ENCODE results near the gene CDC42BPA. TPM values are rescaled to one million over a fixed set of nuclear protein-coding genes. Genes with fewer than 3 reads are reported as not detected.
A peak's percentile ranks its signal among the peaks of the same experiment; 100 is the strongest.

The CDC42BPA gene
- total and polyA plus RNA-seq, 9 of the 15 experiments (the other 6 are each of a cell fraction or from before 2014, with no cell fraction given): 8.0 to 77.5 (median 52.1) TPM

- Histone ChIP-seq H3K36me3 (ENCODE audit: control insufficient read depth, insufficient read depth, low read length) (no peaks in the 10 kb centered on the region), H4K20me1 (replicated peaks; ENCODE audit: control insufficient read depth, insufficient read depth, low read length) (no peaks in the 10 kb centered on the region), H3K27ac (ENCODE audit: extremely low read depth, low read depth, low read length) (no peak overlapping the region), H3K79me2 (ENCODE audit: control insufficient read depth, insufficient read depth, low read length) (no peaks in the 10 kb centered on the region), H3K4me2 (ENCODE audit: insufficient read depth, low read length) (no peak overlapping the region), H3K9me3 (replicated peaks; ENCODE audit: control insufficient read depth, insufficient read depth, low read depth, low read length) (no peaks in the 10 kb centered on the region), H3K27me3 (ENCODE audit: control insufficient read depth in 2 of 2, insufficient read depth in 2 of 2, low read length in 2 of 2) (no peaks in the 10 kb centered on the region), H3K4me3 (no peak overlapping the region), H2AFZ (ENCODE audit: low read depth, low read length) (peak overlapping the region; percentile 26), H3K4me1 (replicated peaks in 1 of 2; ENCODE audit: control insufficient read depth in 2 of 2, insufficient read depth in 2 of 2, low read length in 2 of 2) (peaks cover 4 to 22% of the 10 kb centered on the region in 2 experiments), H3K9ac (ENCODE audit: insufficient read depth in 1 of 2, low read depth in 2 of 2, low read length in 2 of 2) (no peak overlapping the region), H3K9me1 (ENCODE audit: control insufficient read depth, insufficient read depth, low read length) (no peaks in the 10 kb centered on the region)
- 25% methylated on average over 4 of the region's 4 CpGs for WGBS (ENCODE audit: insufficient coverage, low coverage, missing lambda C conversion rate)
- ChIA-PET POLR2A (interaction anchor here (0.6 to 2.0 kb wide), 2 partner anchors 9 to 10 kb away, joined by 6 to 7 read pairs; no protein-coding TSS in a partner anchor), CTCF (ENCODE audit: low intra/inter-chr PET ratio) (no interaction called here)
- peak; percentile 57 for FAIRE-seq
- intact Hi-C loops (cut with micrococcal nuclease): no loop called here
- peak in 1 of 4 experiments; percentile 61 for DNase-seq (ENCODE audit: extremely low read depth in 1 of 4, low spot score in 3 of 4)
- BruUV-seq (replicated peaks): no TSS peak
- peak; percentile 17; the same call in 2 of the 3 replicates for ATAC-seq
- in situ Hi-C loops (cut with MboI): no loop called here
- TF ChIP-seq, protein P1, sequence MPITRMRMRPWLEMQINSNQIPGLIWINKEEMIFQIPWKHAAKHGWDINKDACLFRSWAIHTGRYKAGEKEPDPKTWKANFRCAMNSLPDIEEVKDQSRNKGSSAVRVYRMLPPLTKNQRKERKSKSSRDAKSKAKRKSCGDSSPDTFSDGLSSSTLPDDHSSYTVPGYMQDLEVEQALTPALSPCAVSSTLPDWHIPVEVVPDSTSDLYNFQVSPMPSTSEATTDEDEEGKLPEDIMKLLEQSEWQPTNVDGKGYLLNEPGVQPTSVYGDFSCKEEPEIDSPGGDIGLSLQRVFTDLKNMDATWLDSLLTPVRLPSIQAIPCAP (CRISPR knock-in tag; IDR thresholded peaks at IDR 0.05; ENCODE audit: borderline replicate concordance): no peak
- peak; percentile 61 to 82; a peak in 3 of 4 replicates for TF ChIP-seq KDM1A (IDR thresholded peaks at IDR 0.05)
- TF ChIP-seq, protein P2, sequence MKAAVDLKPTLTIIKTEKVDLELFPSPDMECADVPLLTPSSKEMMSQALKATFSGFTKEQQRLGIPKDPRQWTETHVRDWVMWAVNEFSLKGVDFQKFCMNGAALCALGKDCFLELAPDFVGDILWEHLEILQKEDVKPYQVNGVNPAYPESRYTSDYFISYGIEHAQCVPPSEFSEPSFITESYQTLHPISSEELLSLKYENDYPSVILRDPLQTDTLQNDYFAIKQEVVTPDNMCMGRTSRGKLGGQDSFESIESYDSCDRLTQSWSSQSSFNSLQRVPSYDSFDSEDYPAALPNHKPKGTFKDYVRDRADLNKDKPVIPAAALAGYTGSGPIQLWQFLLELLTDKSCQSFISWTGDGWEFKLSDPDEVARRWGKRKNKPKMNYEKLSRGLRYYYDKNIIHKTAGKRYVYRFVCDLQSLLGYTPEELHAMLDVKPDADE (conservative IDR thresholded peaks at IDR 0.05; ENCODE audit: control insufficient read depth, low read depth, low read length): 0 out of 2 replicates have a peak, but pooled peaks have one; percentile 38
- TF ChIP-seq MAFK (IDR thresholded peaks at IDR 0.05; ENCODE audit: low read length): 0 out of 2 replicates have a peak, but pooled peaks have one; percentile 27
- 0 out of 4 replicates have a peak, but pooled peaks of 1 of the 2 experiments have one; percentile 16 for TF ChIP-seq HDAC1 (IDR thresholded peaks at IDR 0.05)
- 0 out of 2 replicates have a peak, but pooled peaks have one; percentile 37 for TF ChIP-seq ZBTB1 (CRISPR knock-in tag; IDR thresholded peaks at IDR 0.05; ENCODE audit: borderline replicate concordance, low read depth)
- TF ChIP-seq KLF10 (CRISPR knock-in tag; IDR thresholded peaks at IDR 0.05): no peak
- peak; percentile 52; the same call in 1 of the 2 replicates for TF ChIP-seq TEAD4 (IDR thresholded peaks at IDR 0.05; ENCODE audit: low read length)
- no peak for TF ChIP-seq TEAD4 (CRISPR knock-in tag; IDR thresholded peaks at IDR 0.05; ENCODE audit: borderline replicate concordance)
- peak; percentile 31; the same call in 1 of the 2 replicates for TF ChIP-seq CBFA2T2 (conservative IDR thresholded peaks at IDR 0.05)
- peak; percentile 65 for TF ChIP-seq CBFA2T3 (IDR thresholded peaks at IDR 0.05)
- TF ChIP-seq MYNN (IDR thresholded peaks at IDR 0.05): peak; percentile 71; the same call in 1 of the 2 replicates
- no peak for TF ChIP-seq MYNN (CRISPR knock-in tag; IDR thresholded peaks at IDR 0.05)
- 0 out of 2 replicates have a peak, but pooled peaks have one; percentile 44 for TF ChIP-seq LCOR (CRISPR knock-in tag; IDR thresholded peaks at IDR 0.05)
- TF ChIP-seq ZKSCAN8 (CRISPR knock-in tag; IDR thresholded peaks at IDR 0.05): no peak
- TF ChIP-seq ZNF778 (CRISPR knock-in tag; IDR thresholded peaks at IDR 0.05): no peak
- no peak for TF ChIP-seq ZNF449 (CRISPR knock-in tag; IDR thresholded peaks at IDR 0.05)
- peak; percentile 58 for TF ChIP-seq MAFG (tag; conservative IDR thresholded peaks at IDR 0.05)
- TF ChIP-seq HMBOX1 (IDR thresholded peaks at IDR 0.05): peak; percentile 81
- no peak for TF ChIP-seq CTBP1 (IDR thresholded peaks at IDR 0.05; ENCODE audit: borderline replicate concordance)
Observed at GRCh38 chr1:227333423-227333822, 15.1 kb upstream of the CDC42BPA start.
